Activated CD8-positive, alpha-beta memory T cell treated with anti-CD3 and anti-CD28 coated beads, Interleukin-2, amount 50 U/mL, for 48 hours (primary cell): ENCODE measurements around the gene LAPTM4A.

Experiments used
- DNase-seq: peaks from one replicate; pipeline ENCODE4 v3.0.0-alpha.2; 2020

Gene LAPTM4A

GRCh38 chr2:20015482-20016083, 35.8 kb downstream of the LAPTM4A start:
- no peak for DNase-seq

GRCh38 chr2:20013126-20013849, 38.1 kb downstream of the LAPTM4A start:
- no peak for DNase-seq

GRCh38 chr2:20012282-20013125, 38.9 kb downstream of the LAPTM4A start, which contains the start of gene MATN3:
MATN3 (minus strand) TSS chr2:20012668; CDS start chr2:20012631, 37 bp downstream.
- no peak for DNase-seq

GRCh38 chr2:20012032-20012281, 39.5 kb downstream of the LAPTM4A start:
- no peak for DNase-seq

- no peak for DNase-seq
These were observed 40.0 kb downstream of the LAPTM4A start for GRCh38 chr2:20011276-20012031.

- no peak for DNase-seq
These were observed 42.7 kb downstream of the LAPTM4A start for GRCh38 chr2:20008703-20009102.

GRCh38 chr2:20005891-20006470, 45.4 kb downstream of the LAPTM4A start:
- DNase-seq = no peak

GRCh38 chr2:20005067-20005627, 46.3 kb downstream of the LAPTM4A start:
- DNase-seq = no peak

- no peak for DNase-seq
These were observed 50.0 kb downstream of the LAPTM4A start for GRCh38 chr2:20001361-20001863.

- DNase-seq = no peak
These were observed 57.7 kb downstream of the LAPTM4A start for GRCh38 chr2:19993731-19994130.

GRCh38 chr2:19991895-19992294, 59.5 kb downstream of the LAPTM4A start:
- no peak for DNase-seq

- DNase-seq = no peak
These were observed 61.1 kb downstream of the LAPTM4A start for GRCh38 chr2:19990416-19990728.

- peak; percentile 99 for DNase-seq
These were observed 61.6 kb downstream of the LAPTM4A start, which contains the start of gene WDR35 for GRCh38 chr2:19989667-19990415. WDR35 (minus strand) TSS chr2:19990105; CDS start chr2:19990015, 90 bp downstream.

- no peak for DNase-seq
These were observed 62.1 kb downstream of the LAPTM4A start for GRCh38 chr2:19989342-19989666.

GRCh38 chr2:19988600-19988999, 62.8 kb downstream of the LAPTM4A start:
- DNase-seq = no peak

- no peak for DNase-seq
These were observed 63.5 kb downstream of the LAPTM4A start for GRCh38 chr2:19987936-19988335.
